Panc1 (cell line): ENCODE measurements around the gene MIA2. TPM values are rescaled to one million over a fixed set of nuclear protein-coding genes. Genes with fewer than 3 reads are reported as not detected.

Experiments
- ATAC-seq: fragments of 200-7000 bp; cut with Tn5 transposase; 2 replicates; pipeline ENCODE4 v1.9.1; 2020; ENCODE audit warnings: mild to moderate bottlenecking, moderate library complexity
- BruUV-seq: library from RNA; stranded (reverse); fragments of 400-500 nt; replicated peaks from 2 replicates; lab custom pipeline; 2021; lab: Mats Ljungman, UMichigan
- CTCF ChIA-PET: fragments of 300-600 bp; sonication (Branson Sonifier 250); formaldehyde crosslinking; loops from one replicate; lab custom pipeline; 2022; ENCODE audit warnings: antibody characterized with exemption; lab: Charles Lee
- POLR2A ChIA-PET: fragments of 300-600 bp; sonication (Branson Sonifier 250); formaldehyde crosslinking; loops from one replicate; lab custom pipeline; 2022; ENCODE audit warnings: antibody characterized with exemption; lab: Charles Lee
- DNase-seq: peaks from one replicate; pipeline ENCODE4 v3.0.0-alpha.2; 2010; ENCODE audit warnings: low read depth, low spot score
- H3K27ac ChIP-seq: 2 replicates; pipeline ENCODE4 v1.5.1; 2011; ENCODE audit warnings: mild to moderate bottlenecking, low read length, inconsistent platforms
- H3K27me3 ChIP-seq: fragments of 200-500 bp; sonication (Bioruptor generic); 2 replicates; pipeline ENCODE4 v1.6.0; 2014; ENCODE audit warnings: low read length, inconsistent platforms; ENCODE audit not compliant: control insufficient read depth, insufficient read depth
- H3K36me3 ChIP-seq: fragments of 200-500 bp; sonication (Bioruptor generic); 2 replicates; pipeline ENCODE4 v1.5.1; 2014; ENCODE audit warnings: inconsistent platforms, mild to moderate bottlenecking, low read length, moderate library complexity; ENCODE audit not compliant: control insufficient read depth, insufficient read depth
- H3K4me1 ChIP-seq: 2 replicates; pipeline ENCODE4 v1.5.1; 2011; ENCODE audit warnings: inconsistent platforms, mild to moderate bottlenecking, low read length, moderate library complexity; ENCODE audit not compliant: control insufficient read depth, insufficient read depth
- H3K4me3 ChIP-seq, 2 experiments: 2 replicates each; pipeline ENCODE4 v1.5.1; 2011 to 2012; ENCODE audit warnings: low read depth in 2 of 2, low read length in 2 of 2, mild to moderate bottlenecking in 2 of 2, inconsistent platforms in 1 of 2, moderate library complexity in 1 of 2
- H3K9me3 ChIP-seq: fragments of 200-500 bp; sonication (Bioruptor generic); 2 replicates; pipeline ENCODE4 v1.5.1; 2014; ENCODE audit warnings: low read depth, mild to moderate bottlenecking, inconsistent platforms, low read length, moderate library complexity; ENCODE audit not compliant: control insufficient read depth, insufficient read depth
- CTCF ChIP-seq: fragments of 450-650 bp; IDR thresholded peaks from 2 replicates; pipeline ENCODE4 v1.5.1; 2017; ENCODE audit warnings: mild to moderate bottlenecking
- POLR2AphosphoS5 ChIP-seq: IDR thresholded peaks from 2 replicates; pipeline ENCODE4 v1.6.1; 2012; ENCODE audit warnings: mild to moderate bottlenecking, low read depth, low read length, moderate library complexity
- REST ChIP-seq, 2 experiments: IDR thresholded peaks; 2 replicates each; pipeline ENCODE4 v1.6.1; 2011 to 2012; ENCODE audit warnings: low read depth in 2 of 2, control low read depth in 1 of 2, low read length in 1 of 2, mild to moderate bottlenecking in 1 of 2, moderate library complexity in 1 of 2; ENCODE audit not compliant: insufficient read depth in 1 of 2
- SIN3A ChIP-seq: IDR thresholded peaks from 2 replicates; pipeline ENCODE4 v1.6.1; 2012; ENCODE audit warnings: low read depth, mild to moderate bottlenecking, low read length, moderate library complexity, borderline replicate concordance; ENCODE audit not compliant: insufficient read depth
- in situ Hi-C: cut with HindIII; loops from 2 replicates; pipeline ENCODE4 v1.10.0; 2016; ENCODE audit warnings: low sequenced_read_pairs, low pct_unique_long_range_greater_than_20kb
- intact Hi-C: fragments of 100-400 bp; cut with micrococcal nuclease; formaldehyde crosslinking; loops from one replicate; pipeline ENCODE4 v1.10.0; 2022; ENCODE audit not compliant: unreplicated experiment
- total RNA-seq: library from RNA; stranded (reverse); gene quantifications from one replicate; pipeline ENCODE4 v1.2.1, GENCODE V29; 2021; ENCODE audit not compliant: unreplicated experiment

The MIA2 gene
- total RNA-seq, 1 experiment from 2014 or later: 19.2 TPM

GRCh38 chr14:39417014-39417413, 183.3 kb downstream of the MIA2 start:
- in situ Hi-C loops (no loop called here), intact Hi-C loops (no loop called here)
- TF ChIP-seq REST (IDR thresholded peaks at IDR 0.05; ENCODE audit: insufficient read depth in 1 of 2, low read depth in 2 of 2, low read length in 1 of 2) (no peak), CTCF (peak; percentile 19; the same call in 1 of the 2 replicates), SIN3A (no peak)
- no peaks in the 10 kb centered on the region for H3K36me3 ChIP-seq
- POLR2A ChIA-PET: no interaction called here
- CTCF ChIA-PET: no interaction called here
- no peak overlapping the region for H3K4me3 ChIP-seq
- H3K4me1 ChIP-seq: no peaks in the 10 kb centered on the region
- H3K27ac ChIP-seq: no peak overlapping the region
- H3K27me3 ChIP-seq: no peaks in the 10 kb centered on the region
- H3K9me3 ChIP-seq: peaks cover 8% of the 10 kb centered on the region
- no peak for ATAC-seq
- BruUV-seq: no TSS peak
- no peak for DNase-seq

- in situ Hi-C loops: no loop called here
- ATAC-seq (no peak), DNase-seq (no peak)
- intact Hi-C loops: no loop called here
- Histone ChIP-seq H3K27ac (no peak overlapping the region), H3K36me3 (no peaks in the 10 kb centered on the region), H3K27me3 (no peaks in the 10 kb centered on the region), H3K4me1 (no peaks in the 10 kb centered on the region), H3K4me3 (no peak overlapping the region), H3K9me3 (peaks cover 3% of the 10 kb centered on the region)
- POLR2A ChIA-PET: no interaction called here
- no TSS peak for BruUV-seq
- CTCF ChIA-PET: no interaction called here
- TF ChIP-seq CTCF (peak; percentile 12; the same call in 1 of the 2 replicates), SIN3A (no peak), POLR2AphosphoS5 (no peak), REST (IDR thresholded peaks at IDR 0.05; ENCODE audit: insufficient read depth in 1 of 2, low read depth in 2 of 2, low read length in 1 of 2) (no peak)
These were observed 185.6 kb downstream of the MIA2 start for GRCh38 chr14:39419272-39419671.
